Endothelial cell of umbilical vein (primary cell): ENCODE measurements around the gene EPC1. TPM values are rescaled to one million over a fixed set of nuclear protein-coding genes. Genes with fewer than 3 reads are reported as not detected.

Source experiments
- BruUV-seq: library from RNA; stranded (reverse); fragments of 400-500 nt; replicated peaks from 2 replicates; lab custom pipeline; 2021; lab: Mats Ljungman, UMichigan
- CTCF ChIA-PET: fragments of 300-600, 350-600 bp; sonication (Branson Sonifier 250); formaldehyde crosslinking; loops from one replicate; lab custom pipeline; 2021; ENCODE audit warnings: antibody characterized with exemption, inconsistent platforms; lab: Charles Lee
- POLR2A ChIA-PET: fragments of 300-600, 350-600 bp; sonication (Branson Sonifier 250); formaldehyde crosslinking; loops from one replicate; lab custom pipeline; 2021; ENCODE audit warnings: antibody characterized with exemption, inconsistent platforms; lab: Charles Lee
- DNase-seq: peaks from one replicate; pipeline ENCODE4 v3.0.0-alpha.2; 2011; ENCODE audit warnings: low read depth, low spot score
- FAIRE-seq: peaks from 2 replicates; lab custom pipeline; 2011; peaks lifted over from hg19 to GRCh38; lab: Jason Lieb, UNC
- H2AFZ ChIP-seq: 2 replicates; pipeline ENCODE4 v1.6.0; 2012; ENCODE audit warnings: low read depth, low read length, control low read depth, inconsistent platforms
- H3K27ac ChIP-seq: 2 replicates; pipeline ENCODE4 v1.5.1; 2011; ENCODE audit warnings: low read depth, mild to moderate bottlenecking, control low read depth, low read length, moderate library complexity; ENCODE audit not compliant: insufficient read depth
- H3K27me3 ChIP-seq, 2 experiments: 2 replicates each; pipeline versions ENCODE4 v1.6.0 to v1.6.1; 2011; ENCODE audit warnings: low read length in 2 of 2, mixed read lengths in 1 of 2; ENCODE audit not compliant: control insufficient read depth in 2 of 2, insufficient read depth in 2 of 2
- H3K36me3 ChIP-seq, 2 experiments: 2 replicates in 1 of 2; 3 replicates in 1 of 2; pipeline ENCODE4 v1.5.1; 2011; ENCODE audit warnings: low read length in 2 of 2, mild to moderate bottlenecking in 1 of 2, moderate library complexity in 1 of 2; ENCODE audit not compliant: control insufficient read depth in 2 of 2, insufficient read depth in 2 of 2; ENCODE audit errors: extremely low read depth in 1 of 2
- H3K4me1 ChIP-seq: 3 replicates; pipeline ENCODE4 v1.5.1; 2011; ENCODE audit warnings: mild to moderate bottlenecking, low read length; ENCODE audit not compliant: control insufficient read depth, insufficient read depth; ENCODE audit errors: extremely low read depth
- H3K4me2 ChIP-seq: 2 replicates; pipeline ENCODE4 v1.6.1; 2011; ENCODE audit warnings: low read length, control low read depth, mixed read lengths; ENCODE audit not compliant: insufficient read depth
- H3K4me3 ChIP-seq, 3 experiments: fragments of 200-600 bp in 1 of 3; sonication (generic), shearing (Covaris generic) in 1 of 3; replicated peaks in 1 of 3; 2 replicates each; pipeline ENCODE4 v1.5.1; 2011 to 2016; ENCODE audit warnings: control low read depth in 3 of 3, low read length in 3 of 3, mild to moderate bottlenecking in 2 of 3, inconsistent platforms in 1 of 3, low read depth in 1 of 3, moderate library complexity in 1 of 3; ENCODE audit not compliant: insufficient read depth in 1 of 3
- H3K79me2 ChIP-seq: 2 replicates; pipeline ENCODE4 v1.6.0; 2012; ENCODE audit warnings: low read length, inconsistent platforms; ENCODE audit not compliant: control insufficient read depth, insufficient read depth
- H3K9ac ChIP-seq: replicated peaks from 2 replicates; pipeline ENCODE3; 2011; ENCODE audit warnings: low read length, control low read depth; ENCODE audit not compliant: insufficient read depth; ENCODE audit errors: extremely low read depth
- H3K9me1 ChIP-seq: replicated peaks from 3 replicates; pipeline ENCODE4 v1.6.0; 2011; ENCODE audit warnings: mild to moderate bottlenecking, low read length; ENCODE audit not compliant: control insufficient read depth, insufficient read depth; ENCODE audit errors: extremely low read depth
- H3K9me3 ChIP-seq: replicated peaks from 2 replicates; pipeline ENCODE4 v1.5.1; 2012; ENCODE audit warnings: low read length, inconsistent platforms; ENCODE audit not compliant: control insufficient read depth, insufficient read depth
- H4K20me1 ChIP-seq: replicated peaks from 2 replicates; pipeline ENCODE3; 2011; ENCODE audit warnings: mild to moderate bottlenecking, low read length; ENCODE audit not compliant: control insufficient read depth, insufficient read depth; ENCODE audit errors: extremely low read depth
- CTCF ChIP-seq, 2 donors: IDR thresholded peaks; 1 replicate in 1 of 2; 2 replicates in 1 of 2; pipeline ENCODE4 v1.5.1; 2011; ENCODE audit warnings: low read length in 2 of 2, mild to moderate bottlenecking in 2 of 2, moderate library complexity in 2 of 2, control low read depth in 1 of 2, inconsistent platforms in 1 of 2, low read depth in 1 of 2; ENCODE audit not compliant: insufficient read depth in 1 of 2; ENCODE audit errors: extremely low read depth in 1 of 2
- EZH2 ChIP-seq: IDR thresholded peaks from 2 replicates; pipeline ENCODE4 v1.6.1; 2012; ENCODE audit warnings: borderline replicate concordance, low read depth, mild to moderate bottlenecking, moderate library complexity, low read length, inconsistent platforms; ENCODE audit not compliant: severe bottlenecking
- FOS ChIP-seq: IDR thresholded peaks from 2 replicates; pipeline ENCODE4 v1.6.1; 2011; ENCODE audit warnings: mild to moderate bottlenecking, low read length, moderate library complexity, borderline replicate concordance; ENCODE audit not compliant: insufficient read depth
- GATA2 ChIP-seq: IDR thresholded peaks from 2 replicates; pipeline ENCODE4 v1.7.0; 2011; ENCODE audit warnings: low read depth, mild to moderate bottlenecking, moderate library complexity, mixed read lengths, low read length; ENCODE audit not compliant: insufficient read length, insufficient read depth
- JUN ChIP-seq: IDR thresholded peaks from 2 replicates; pipeline ENCODE4 v1.6.1; 2011; ENCODE audit warnings: borderline replicate concordance, low read depth; ENCODE audit not compliant: insufficient read length, insufficient read depth
- MAX ChIP-seq: IDR thresholded peaks from 2 replicates; pipeline ENCODE4 v1.6.1; 2011; ENCODE audit not compliant: insufficient read depth, insufficient read length
- MYC ChIP-seq: IDR thresholded peaks from one replicate; pipeline ENCODE4 v1.6.1; 2011; ENCODE audit warnings: mild to moderate bottlenecking, low read depth, low read length
- POLR2A ChIP-seq: IDR thresholded peaks from 2 replicates; pipeline ENCODE4 v1.6.1; 2012; ENCODE audit warnings: low read depth, mild to moderate bottlenecking, control low read depth, low read length
- POLR2AphosphoS5 ChIP-seq: IDR thresholded peaks from 2 replicates; pipeline ENCODE4 v1.6.1; 2012; ENCODE audit warnings: low read depth, mild to moderate bottlenecking, control low read depth, low read length, moderate library complexity; ENCODE audit not compliant: insufficient read depth
- dilution Hi-C: fragments of 300-500 bp; cut with MboI; formaldehyde crosslinking; loops from one replicate; pipeline ENCODE4 v1.15.0; 2019; ENCODE audit warnings: low sequenced_read_pairs; ENCODE audit not compliant: extremely low pct_ligation_motif_present
- intact Hi-C: fragments of 100-400 bp; cut with micrococcal nuclease; formaldehyde crosslinking; loops from one replicate; pipeline ENCODE4 v1.10.0; 2022
- polyA plus RNA-seq, 4 experiments: library from polyadenylated mRNA; depleted of rRNA in 3 of 4; stranded (reverse) in 3 of 4; unstranded in 1 of 4; fragments of >200 nt; gene quantifications; 2 replicates each; pipeline versions ENCODE4 v1.2.1 to v1.2.3, GENCODE V29; 2011 to 2012; ENCODE audit warnings: missing spikeins in 1 of 4
- total RNA-seq: library from RNA; stranded (reverse); gene quantifications from 2 replicates; pipeline ENCODE4 v1.2.3, GENCODE V29; 2021

EPC1 gene
- total and polyA plus RNA-seq, 2 donors (not counting 3 experiments of a cell fraction or from before 2014, with no cell fraction given): 27.9 to 39.0 TPM

- TF ChIP-seq JUN (no peak), MAX (no peak), MYC (no peak), GATA2 (no peak), EZH2 (no peak), POLR2A (no peak), CTCF (IDR thresholded peaks at IDR 0.05; ENCODE audit: extremely low read depth in 1 of 2, insufficient read depth in 1 of 2, low read depth in 1 of 2, low read length in 2 of 2) (no peak), POLR2AphosphoS5 (no peak), FOS (no peak)
- dilution Hi-C loops (no loop called here), intact Hi-C loops (no loop called here)
- H3K79me2 ChIP-seq: peaks cover 3% of the 10 kb centered on the region
- DNase-seq: no peak
- H3K27me3 ChIP-seq: no peaks in the 10 kb centered on the region
- no peaks in the 10 kb centered on the region for H3K36me3 ChIP-seq
- H3K4me1 ChIP-seq: peaks cover 2% of the 10 kb centered on the region
- no peak for FAIRE-seq
- BruUV-seq: no TSS peak
- POLR2A ChIA-PET: no interaction called here
- H3K9me3 ChIP-seq: no peaks in the 10 kb centered on the region
- H3K4me3 ChIP-seq: no peak overlapping the region
- H3K9me1 ChIP-seq: no peaks in the 10 kb centered on the region
- CTCF ChIA-PET: interaction anchor here (1.3 to 5.3 kb wide), 6 partner anchors 12 to 110 kb away, joined by 4 to 56 read pairs (median 5); no protein-coding TSS in a partner anchor
- H3K4me2 ChIP-seq: no peak overlapping the region
- H3K27ac ChIP-seq: no peak overlapping the region
- H4K20me1 ChIP-seq: no peaks in the 10 kb centered on the region
- no peak overlapping the region for H3K9ac ChIP-seq
- H2AFZ ChIP-seq: no peak overlapping the region
These were observed 19.6 kb upstream of the EPC1 start for GRCh38 chr10:32366588-32366987.
